AML-193 (cell line): ENCODE data around the gene CDKN2B-AS1.

ENCODE experiments used
- DNase-seq, 2 experiments: peaks; one replicate each; lab custom pipeline; 2025; lab: John Stamatoyannopoulos, UW

The CDKN2B-AS1 gene

DNA sequence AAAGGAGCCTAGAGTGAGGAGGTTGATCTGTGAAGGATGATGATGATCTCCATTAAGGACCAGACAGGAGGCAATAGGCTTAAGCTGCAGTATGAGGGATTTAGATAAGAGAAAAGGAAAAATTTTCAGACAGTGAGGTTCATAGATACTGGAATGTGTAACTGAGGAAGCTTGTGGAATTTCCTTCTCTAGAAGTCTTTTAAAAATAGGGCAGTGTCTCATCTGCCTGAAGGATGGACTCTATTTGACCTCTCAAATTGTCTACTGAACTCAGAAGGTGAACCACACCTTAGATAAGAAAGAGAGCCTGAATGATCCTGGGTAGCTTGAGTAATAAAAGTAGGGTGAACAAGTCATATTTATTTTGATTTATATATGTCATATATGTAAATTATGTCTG lies 162.7 kb downstream of the CDKN2B-AS1 start:
- DNase-seq: no peak

DNA sequence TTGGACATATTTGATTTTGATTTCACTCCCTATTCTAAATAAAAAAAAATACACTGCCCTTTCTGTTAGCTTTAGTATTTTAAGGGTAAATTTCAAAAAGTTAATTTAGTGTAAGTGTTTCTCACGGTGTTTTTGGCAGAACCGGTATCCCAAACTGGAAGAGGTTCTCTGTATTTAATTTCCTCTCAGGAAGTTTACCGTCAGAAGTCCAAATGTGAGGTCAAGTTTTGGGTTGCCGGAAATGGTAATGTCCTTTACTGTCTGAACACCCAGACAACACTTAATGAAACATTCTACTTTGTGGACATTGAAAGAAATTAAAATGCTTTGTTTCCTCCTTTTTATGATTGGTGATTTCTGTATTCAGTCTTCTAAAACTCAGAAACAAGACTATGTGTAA lies 163.2 kb downstream of the CDKN2B-AS1 start:
- DNase-seq: no peak

- DNase-seq: no peak
Observed at GRCh38 chr9:22158271-22158670, 163.7 kb downstream of the CDKN2B-AS1 start.

- DNase-seq: peak; percentile 88 to 90
Observed at GRCh38 chr9:22158927-22159346, 164.3 kb downstream of the CDKN2B-AS1 start.

GRCh38 chr9:22159586-22159985 lies 165.0 kb downstream of the CDKN2B-AS1 start:
- DNase-seq: peak; percentile 45 to 54

DNA sequence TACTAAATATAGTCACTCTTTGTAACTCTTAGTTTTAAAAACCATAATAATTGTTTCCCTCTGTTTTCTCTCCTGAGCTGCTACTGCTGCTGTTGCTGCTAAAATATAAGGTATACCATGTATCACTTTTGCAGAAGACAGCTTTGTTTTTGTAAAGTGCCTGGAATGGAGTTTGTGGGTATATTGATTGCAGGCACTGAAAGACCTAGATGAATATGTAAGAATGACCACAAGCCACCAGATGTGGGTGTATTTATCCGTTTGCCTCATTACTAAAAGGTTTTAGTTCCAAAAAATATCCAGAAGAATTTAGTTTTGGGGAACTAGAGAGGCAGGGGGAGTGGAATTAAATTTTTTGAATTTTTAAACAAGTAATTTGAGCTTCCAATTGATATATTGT lies 165.6 kb downstream of the CDKN2B-AS1 start:
- no peak for DNase-seq

DNA sequence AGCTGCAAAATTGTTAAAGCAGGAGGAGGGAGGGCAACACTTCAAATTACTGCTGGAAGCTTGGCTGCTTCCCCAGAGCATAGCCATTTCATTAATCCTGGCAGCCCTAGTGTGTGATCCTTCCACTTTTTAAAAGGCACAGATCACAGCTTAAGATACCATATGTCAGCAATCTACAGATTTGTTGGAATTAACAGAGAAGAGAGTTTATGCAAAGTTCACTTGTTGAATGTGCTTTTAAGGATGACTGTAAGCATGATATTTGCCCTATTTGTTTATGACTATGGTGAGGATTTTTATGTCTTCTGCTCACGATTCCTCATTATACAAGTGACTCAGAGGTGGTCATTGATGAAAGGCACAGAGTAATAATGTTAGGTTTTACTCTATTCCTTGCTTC lies 170.6 kb downstream of the CDKN2B-AS1 start:
- no peak for DNase-seq

DNA sequence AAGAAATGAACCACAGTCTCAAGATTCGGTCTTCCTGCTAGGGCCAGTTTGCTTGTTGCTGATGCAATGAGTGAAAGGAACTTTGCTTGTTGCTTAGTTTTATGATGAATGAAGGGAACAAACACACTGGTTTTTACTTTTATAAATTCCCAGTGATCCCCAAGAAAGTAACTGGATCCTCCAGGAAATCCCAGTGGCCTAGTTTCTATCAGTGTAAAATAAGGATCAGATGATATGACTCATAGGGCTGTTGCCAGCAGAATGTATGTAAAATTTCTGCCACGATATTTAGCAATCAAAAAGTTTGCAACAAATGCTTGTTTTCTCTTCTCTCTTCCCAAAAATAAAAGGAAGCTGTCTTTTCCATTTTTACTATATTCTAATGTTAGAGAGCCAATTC lies 174.7 kb downstream of the CDKN2B-AS1 start:
- peak; percentile 39 to 40 for DNase-seq

- peak; percentile 83 to 90 for DNase-seq
Observed at GRCh38 chr9:22169727-22170503, 175.3 kb downstream of the CDKN2B-AS1 start.
